Loucy (cell line): ENCODE measurements around the gene JMJD8.

Experiments
- H2AFZ ChIP-seq: fragments of 200-600 bp; sonication (generic); 2 replicates; pipeline ENCODE4 v1.6.0; 2016; ENCODE audit warnings: antibody characterized with exemption, mild to moderate bottlenecking, low read length, moderate library complexity
- H3F3A ChIP-seq: fragments of 200-600 bp; 2 replicates; pipeline ENCODE4 v1.6.0; 2016; ENCODE audit warnings: antibody characterized with exemption, low read depth, mild to moderate bottlenecking
- H3K27me3 ChIP-seq: fragments of 200-600 bp; sonication (generic); 2 replicates; pipeline ENCODE4 v1.6.1; 2014; ENCODE audit warnings: low read length, mild to moderate bottlenecking; ENCODE audit not compliant: insufficient read depth, poor library complexity, severe bottlenecking
- H3K36me3 ChIP-seq: fragments of 200-600 bp; sonication (generic); 2 replicates; pipeline ENCODE4 v1.6.1; 2016; ENCODE audit warnings: low read length; ENCODE audit not compliant: insufficient read depth
- H3K4me1 ChIP-seq: fragments of 200-600 bp; sonication (generic); 2 replicates; pipeline ENCODE4 v1.5.1; 2014; ENCODE audit warnings: low read length, mild to moderate bottlenecking; ENCODE audit not compliant: insufficient read depth, poor library complexity, severe bottlenecking
- H3K4me2 ChIP-seq: fragments of 200-600 bp; sonication (generic); 2 replicates; pipeline ENCODE4 v1.6.0; 2014; ENCODE audit warnings: antibody characterized with exemption, low read length, low read depth, mild to moderate bottlenecking; ENCODE audit not compliant: poor library complexity, severe bottlenecking
- H3K4me3 ChIP-seq: fragments of 200-600 bp; sonication (generic); 2 replicates; pipeline ENCODE4 v1.5.1; 2014; ENCODE audit warnings: low read length, mild to moderate bottlenecking, mixed read lengths; ENCODE audit not compliant: poor library complexity, severe bottlenecking
- H3K79me2 ChIP-seq: fragments of 200-600 bp; sonication (generic); 2 replicates; pipeline ENCODE4 v1.6.1; 2014; ENCODE audit warnings: low read length; ENCODE audit not compliant: insufficient read depth
- H3K9ac ChIP-seq: fragments of 200-600 bp; sonication (generic); 2 replicates; pipeline ENCODE4 v1.6.0; 2014; ENCODE audit warnings: mild to moderate bottlenecking, low read depth, low read length, moderate library complexity; ENCODE audit not compliant: poor library complexity, severe bottlenecking
- H3K9me2 ChIP-seq: fragments of 200-600 bp; sonication (generic); replicated peaks from 2 replicates; pipeline ENCODE4 v1.6.1; 2016; ENCODE audit warnings: low read depth, low read length, mixed read lengths
- H3K9me3 ChIP-seq: fragments of 200-600 bp; sonication (generic); 2 replicates; pipeline ENCODE4 v1.6.1; 2014; ENCODE audit warnings: mild to moderate bottlenecking, antibody characterized with exemption, low read length, low read depth; ENCODE audit not compliant: insufficient read depth
- H4K20me1 ChIP-seq: fragments of 200-600 bp; sonication (generic); 2 replicates; pipeline ENCODE4 v1.6.0; 2014; ENCODE audit warnings: antibody characterized with exemption, low read length, mild to moderate bottlenecking; ENCODE audit not compliant: insufficient read depth, poor library complexity, severe bottlenecking
- CTCF ChIP-seq: fragments of 200-600 bp; sonication (generic); conservative IDR thresholded peaks from 2 replicates; pipeline ENCODE4 v1.5.1; 2014; ENCODE audit warnings: mild to moderate bottlenecking, antibody characterized with exemption, low read length
- EZH2phosphoT487 ChIP-seq: fragments of 200-600 bp; IDR thresholded peaks from 2 replicates; pipeline ENCODE4 v1.6.1; 2018; ENCODE audit warnings: antibody characterized with exemption, mild to moderate bottlenecking, moderate library complexity, borderline replicate concordance

Gene JMJD8

GRCh38 chr16:723695-724094 lies 39.6 kb upstream of the JMJD8 start:
- Histone ChIP-seq H3K9ac (no peak overlapping the region), H3K4me2 (no peak overlapping the region), H3K4me1 (peaks cover 7% of the 10 kb centered on the region), H3K79me2 (no peaks in the 10 kb centered on the region), H3K4me3 (no peak overlapping the region), H2AFZ (no peak overlapping the region), H3K36me3 (no peaks in the 10 kb centered on the region), H3K9me3 (no peaks in the 10 kb centered on the region), H3K9me2 (no peaks in the 10 kb centered on the region), H3K27me3 (no peaks in the 10 kb centered on the region), H3F3A (no peaks in the 10 kb centered on the region), H4K20me1 (no peaks in the 10 kb centered on the region)
- no peak for TF ChIP-seq EZH2phosphoT487
- no peak for TF ChIP-seq CTCF

DNA sequence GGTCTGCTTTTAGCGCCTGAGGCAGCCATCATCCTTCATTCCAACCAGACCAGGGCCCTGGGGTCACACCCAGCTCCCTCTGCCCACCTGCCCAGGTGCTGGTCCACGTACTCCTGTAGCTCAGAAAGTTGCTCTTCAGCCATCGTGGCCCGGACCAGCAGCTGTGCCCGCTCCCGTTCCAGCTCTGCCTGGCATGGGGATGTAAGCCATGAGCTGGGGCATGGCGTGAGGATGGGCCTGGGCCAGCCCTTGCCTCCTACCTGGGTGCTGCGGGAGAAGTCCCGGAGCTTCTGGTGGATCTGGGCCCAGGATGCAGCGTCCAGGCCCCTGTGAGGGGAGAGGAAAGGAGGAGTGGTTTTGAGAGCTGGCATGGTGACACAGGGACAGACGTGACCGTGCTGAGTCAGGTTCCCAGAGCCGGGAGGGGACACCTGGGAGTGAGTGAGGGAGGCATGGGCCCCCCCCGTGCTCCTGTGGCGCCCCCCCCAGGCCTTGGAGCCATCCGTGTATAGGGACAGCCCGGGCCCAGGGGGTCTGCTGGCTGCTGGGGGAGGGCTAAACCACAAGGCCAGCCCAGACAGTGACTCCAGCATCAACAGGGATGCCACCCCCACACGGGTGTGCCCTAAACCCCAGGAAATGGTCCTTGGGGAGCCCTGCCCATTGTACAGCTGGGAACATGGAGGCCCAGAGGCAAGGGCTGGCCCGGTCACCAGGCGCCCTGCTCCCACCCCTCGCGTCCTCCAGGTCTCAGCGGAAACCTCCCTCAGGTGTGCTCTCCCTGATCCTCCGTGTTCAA lies 38.9 kb upstream of the JMJD8 start:
- Histone ChIP-seq H2AFZ (no peak overlapping the region), H3K36me3 (no peaks in the 10 kb centered on the region), H3K9me3 (no peaks in the 10 kb centered on the region), H3K79me2 (no peaks in the 10 kb centered on the region), H3K4me1 (peaks cover 7% of the 10 kb centered on the region), H3K9me2 (no peaks in the 10 kb centered on the region), H3K4me3 (no peak overlapping the region), H3F3A (no peaks in the 10 kb centered on the region), H3K4me2 (no peak overlapping the region), H3K27me3 (no peaks in the 10 kb centered on the region), H3K9ac (no peak overlapping the region), H4K20me1 (no peaks in the 10 kb centered on the region)
- TF ChIP-seq CTCF: no peak
- no peak for TF ChIP-seq EZH2phosphoT487

DNA sequence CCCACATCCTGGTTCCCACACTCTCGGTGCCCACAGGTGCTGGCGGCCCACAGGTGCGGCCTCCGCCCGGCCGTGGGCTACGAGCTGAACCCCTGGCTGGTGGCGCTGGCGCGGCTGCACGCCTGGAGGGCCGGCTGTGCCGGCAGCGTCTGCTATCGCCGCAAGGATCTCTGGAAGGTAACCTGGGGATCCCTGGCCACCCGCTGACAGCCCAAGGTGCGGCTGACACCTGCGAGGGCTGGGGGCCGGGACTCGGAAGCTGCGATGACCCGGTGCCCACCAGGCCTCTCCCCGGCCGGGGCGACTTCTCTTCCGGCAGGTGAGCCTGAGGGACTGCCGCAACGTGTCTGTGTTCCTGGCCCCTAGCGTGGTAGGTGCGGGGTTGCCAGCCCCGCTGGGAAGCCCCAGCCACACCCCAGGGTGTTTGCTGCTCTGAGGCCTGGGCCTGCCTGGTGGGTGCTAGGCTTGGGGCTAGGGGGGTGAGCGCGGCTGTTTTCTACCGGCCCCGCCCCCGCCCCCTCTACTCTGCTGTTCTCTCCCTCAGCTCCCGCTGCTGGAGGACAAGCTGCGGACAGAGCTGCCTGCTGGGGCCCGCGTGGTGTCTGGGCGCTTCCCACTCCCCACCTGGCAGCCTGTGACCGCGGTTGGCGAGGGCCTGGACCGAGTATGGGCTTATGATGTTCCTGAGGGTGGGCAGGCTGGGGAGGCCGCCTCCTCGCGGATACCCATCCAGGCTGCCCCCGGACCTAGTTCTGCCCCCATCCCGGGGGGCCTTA lies 37.8 kb upstream of the JMJD8 start:
- Histone ChIP-seq H3K9me2 (no peaks in the 10 kb centered on the region), H3K9ac (peak overlapping the region; percentile 91), H4K20me1 (no peaks in the 10 kb centered on the region), H3K4me1 (peaks cover 7% of the 10 kb centered on the region), H3K9me3 (no peaks in the 10 kb centered on the region), H3K4me3 (peak overlapping the region; percentile 83), H2AFZ (no peak overlapping the region), H3F3A (no peaks in the 10 kb centered on the region), H3K79me2 (no peaks in the 10 kb centered on the region), H3K27me3 (no peaks in the 10 kb centered on the region), H3K4me2 (peak overlapping the region; percentile 85), H3K36me3 (no peaks in the 10 kb centered on the region)
- TF ChIP-seq EZH2phosphoT487: no peak
